ENCODE data around the gene OPTC.

OPTC gene

DNA sequence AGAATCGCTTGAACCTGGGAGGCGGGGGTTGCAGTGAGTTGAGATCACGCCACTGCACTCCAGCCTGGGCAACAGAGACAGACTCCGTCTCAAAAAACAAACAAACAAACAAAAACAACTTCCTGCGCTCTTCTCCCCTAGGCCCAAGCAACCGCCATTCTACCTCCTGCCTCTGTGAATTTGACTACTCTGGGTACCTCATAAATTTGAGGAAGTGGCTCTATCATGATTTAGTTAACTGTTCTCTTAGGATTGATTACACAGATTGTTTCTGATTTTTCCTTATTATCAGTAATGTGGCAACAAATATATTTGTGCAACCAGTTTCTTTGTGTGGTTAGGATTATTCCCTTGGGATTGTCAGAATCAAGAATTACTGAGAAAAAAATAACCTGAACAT lies 29.7 kb downstream of the OPTC start:
- no peak overlapping the region for H3K4me3 ChIP-seq (ENCODE audit: low read depth, low read length)
- TF ChIP-seq, protein P1, sequence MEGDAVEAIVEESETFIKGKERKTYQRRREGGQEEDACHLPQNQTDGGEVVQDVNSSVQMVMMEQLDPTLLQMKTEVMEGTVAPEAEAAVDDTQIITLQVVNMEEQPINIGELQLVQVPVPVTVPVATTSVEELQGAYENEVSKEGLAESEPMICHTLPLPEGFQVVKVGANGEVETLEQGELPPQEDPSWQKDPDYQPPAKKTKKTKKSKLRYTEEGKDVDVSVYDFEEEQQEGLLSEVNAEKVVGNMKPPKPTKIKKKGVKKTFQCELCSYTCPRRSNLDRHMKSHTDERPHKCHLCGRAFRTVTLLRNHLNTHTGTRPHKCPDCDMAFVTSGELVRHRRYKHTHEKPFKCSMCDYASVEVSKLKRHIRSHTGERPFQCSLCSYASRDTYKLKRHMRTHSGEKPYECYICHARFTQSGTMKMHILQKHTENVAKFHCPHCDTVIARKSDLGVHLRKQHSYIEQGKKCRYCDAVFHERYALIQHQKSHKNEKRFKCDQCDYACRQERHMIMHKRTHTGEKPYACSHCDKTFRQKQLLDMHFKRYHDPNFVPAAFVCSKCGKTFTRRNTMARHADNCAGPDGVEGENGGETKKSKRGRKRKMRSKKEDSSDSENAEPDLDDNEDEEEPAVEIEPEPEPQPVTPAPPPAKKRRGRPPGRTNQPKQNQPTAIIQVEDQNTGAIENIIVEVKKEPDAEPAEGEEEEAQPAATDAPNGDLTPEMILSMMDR (IDR thresholded peaks at IDR 0.05; ENCODE audit: low read depth, low read length) = no peak
- TF ChIP-seq MYC (IDR thresholded peaks at IDR 0.05; ENCODE audit: low read depth, low read length) (no peak), POLR2A (IDR thresholded peaks at IDR 0.05; ENCODE audit: extremely low read depth, insufficient read length) (no peak)
- TF ChIP-seq, protein P2, sequence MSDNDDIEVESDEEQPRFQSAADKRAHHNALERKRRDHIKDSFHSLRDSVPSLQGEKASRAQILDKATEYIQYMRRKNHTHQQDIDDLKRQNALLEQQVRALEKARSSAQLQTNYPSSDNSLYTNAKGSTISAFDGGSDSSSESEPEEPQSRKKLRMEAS (IDR thresholded peaks at IDR 0.05; ENCODE audit: low read depth, low read length) = no peak
- no peak for DNase-seq (ENCODE audit: low read depth)

DNA sequence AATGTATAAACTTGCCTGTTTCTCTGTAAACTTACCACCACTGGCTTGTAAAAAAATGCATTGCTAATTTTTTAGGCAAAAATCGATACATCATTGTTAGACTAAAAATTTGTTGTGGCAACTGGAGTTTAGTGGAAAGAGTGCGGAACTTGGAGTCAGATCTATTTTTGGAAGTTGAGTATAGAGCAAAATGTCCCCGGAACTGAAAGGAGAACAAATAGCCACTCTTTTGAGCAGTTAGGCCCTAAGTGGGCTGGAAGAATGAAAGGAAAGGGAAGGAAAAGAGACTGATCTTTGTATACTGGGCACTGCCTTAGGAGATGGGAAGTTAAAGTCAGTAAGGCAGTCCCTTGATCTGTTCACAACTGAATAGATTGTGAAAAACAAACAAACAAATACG lies 30.2 kb downstream of the OPTC start:
- TF ChIP-seq, protein P2 (IDR thresholded peaks at IDR 0.05; ENCODE audit: low read depth, low read length) = no peak
- TF ChIP-seq, protein P1 (IDR thresholded peaks at IDR 0.05; ENCODE audit: low read depth, low read length) = no peak
- no peak for TF ChIP-seq POLR2A (IDR thresholded peaks at IDR 0.05; ENCODE audit: extremely low read depth, insufficient read length)
- TF ChIP-seq MYC (IDR thresholded peaks at IDR 0.05; ENCODE audit: low read depth, low read length) = no peak
- DNase-seq (ENCODE audit: low read depth) = no peak
- H3K4me3 ChIP-seq (ENCODE audit: low read depth, low read length) = no peak overlapping the region

DNA sequence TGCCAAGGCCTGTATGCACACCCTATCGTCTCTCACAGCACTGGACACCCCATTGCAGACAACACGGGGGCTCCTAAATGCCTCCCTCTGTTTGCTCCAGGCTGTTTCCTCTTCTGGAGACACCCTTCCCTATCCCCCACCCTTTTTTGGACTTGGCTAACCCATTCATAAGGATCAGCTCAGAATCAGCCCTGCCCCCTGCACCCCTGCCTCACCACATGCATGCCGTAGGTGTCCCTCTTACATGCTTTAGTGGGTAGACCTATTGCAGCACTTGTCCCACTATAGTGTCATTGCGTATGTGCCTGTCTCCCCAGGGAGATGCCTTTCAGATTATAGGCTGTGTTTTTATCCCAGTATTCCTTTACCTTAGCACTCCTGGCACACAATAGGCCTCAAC lies 30.9 kb downstream of the OPTC start:
- TF ChIP-seq MYC (IDR thresholded peaks at IDR 0.05; ENCODE audit: low read depth, low read length) (no peak), POLR2A (IDR thresholded peaks at IDR 0.05; ENCODE audit: extremely low read depth, insufficient read length) (no peak)
- TF ChIP-seq, protein P1 (IDR thresholded peaks at IDR 0.05; ENCODE audit: low read depth, low read length) = no peak
- TF ChIP-seq, protein P2 (IDR thresholded peaks at IDR 0.05; ENCODE audit: low read depth, low read length) = no peak
- no peak overlapping the region for H3K4me3 ChIP-seq (ENCODE audit: low read depth, low read length)
- DNase-seq (ENCODE audit: low read depth) = no peak

DNA sequence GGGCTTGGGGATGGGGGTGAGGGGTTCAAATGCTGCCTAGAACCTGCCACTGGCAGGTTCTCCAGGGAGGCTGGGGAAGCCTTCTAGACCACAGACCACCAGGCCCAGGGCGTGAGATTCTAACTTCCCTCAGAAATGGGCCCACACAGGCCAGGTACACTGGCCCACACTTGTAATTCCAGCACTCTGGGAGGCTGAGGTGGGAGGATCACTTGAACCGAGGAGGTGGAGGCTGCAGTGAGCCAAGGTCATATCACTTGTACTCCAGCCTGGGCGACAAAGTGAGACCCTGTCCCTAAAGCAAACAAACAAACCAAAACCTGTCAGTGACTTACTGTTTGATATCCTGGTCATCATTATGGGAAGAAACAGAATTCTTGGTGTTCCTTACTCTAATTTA lies 31.7 kb downstream of the OPTC start:
- H3K4me3 ChIP-seq (ENCODE audit: low read depth, low read length) = no peak overlapping the region
- no peak for DNase-seq (ENCODE audit: low read depth)
- TF ChIP-seq MYC (IDR thresholded peaks at IDR 0.05; ENCODE audit: low read depth, low read length) (no peak), POLR2A (IDR thresholded peaks at IDR 0.05; ENCODE audit: extremely low read depth, insufficient read length) (no peak)
- TF ChIP-seq, protein P1 (IDR thresholded peaks at IDR 0.05; ENCODE audit: low read depth, low read length) = no peak
- TF ChIP-seq, protein P2 (IDR thresholded peaks at IDR 0.05; ENCODE audit: low read depth, low read length) = no peak

DNA sequence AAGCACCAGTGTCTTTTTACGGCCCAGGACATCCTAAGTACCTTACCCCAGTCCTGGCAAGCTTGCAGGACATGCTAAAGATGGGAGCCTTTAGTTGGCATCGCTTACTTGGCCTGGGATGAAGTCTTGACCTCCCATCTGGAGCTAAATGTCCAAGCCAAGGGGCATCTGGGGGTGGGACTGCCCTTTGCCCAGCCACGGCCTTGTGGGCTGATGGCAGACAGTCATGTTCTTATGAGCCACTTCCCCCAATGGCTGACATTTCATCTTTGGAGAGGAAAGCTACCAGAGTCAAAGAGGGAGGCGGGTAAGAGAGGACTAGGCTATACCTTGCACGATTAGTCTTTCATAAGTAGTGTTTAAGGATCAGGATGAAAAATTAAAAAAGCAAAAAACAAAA lies 32.2 kb downstream of the OPTC start:
- no peak overlapping the region for H3K4me3 ChIP-seq (ENCODE audit: low read depth, low read length)
- DNase-seq (ENCODE audit: low read depth) = no peak
- TF ChIP-seq, protein P2 (IDR thresholded peaks at IDR 0.05; ENCODE audit: low read depth, low read length) = no peak

DNA sequence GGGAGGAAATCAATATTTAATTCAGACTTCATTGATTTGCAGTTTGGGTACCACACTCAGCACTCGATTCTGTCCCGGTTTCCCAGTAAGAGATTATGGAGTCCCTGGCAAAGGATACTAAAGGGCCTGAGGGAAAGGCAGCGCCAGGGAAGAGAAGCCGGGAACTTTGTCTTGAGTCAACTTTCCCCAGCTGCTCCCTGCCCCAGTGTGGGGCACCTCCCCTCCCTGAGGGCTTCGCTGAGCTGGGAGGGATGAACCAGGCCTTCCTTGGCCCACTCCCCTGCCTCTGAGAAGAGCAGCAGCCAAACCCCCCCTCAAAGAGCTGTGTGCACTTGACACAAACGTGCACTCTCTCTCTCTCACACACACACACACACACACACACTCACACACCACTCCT lies 32.6 kb downstream of the OPTC start:
- TF ChIP-seq POLR2A (IDR thresholded peaks at IDR 0.05; ENCODE audit: extremely low read depth, insufficient read length) (no peak), MYC (IDR thresholded peaks at IDR 0.05; ENCODE audit: low read depth, low read length) (no peak)
- TF ChIP-seq, protein P1 (IDR thresholded peaks at IDR 0.05; ENCODE audit: low read depth, low read length) = no peak
- TF ChIP-seq, protein P2 (IDR thresholded peaks at IDR 0.05; ENCODE audit: low read depth, low read length) = no peak
- no peak for DNase-seq (ENCODE audit: low read depth)
- no peak overlapping the region for H3K4me3 ChIP-seq (ENCODE audit: low read depth, low read length)

Measured in NB4 (cell line).